ENCODE data around the gene DEFB112.

Gene DEFB112

GRCh38 chr6:50056242-50056641 lies 6.5 kb upstream of the DEFB112 start:
- no peak for DNase-seq
- WGBS (ENCODE audit: insufficient coverage) = no CpG with 5 or more reads among the region's 1 CpG
- Histone ChIP-seq H3K9me3 (ENCODE audit: control extremely low read depth in 1 of 5, control insufficient read depth in 4 of 5, insufficient read depth in 2 of 5, low read depth in 1 of 5, low read length in 4 of 5) (no peaks in the 10 kb centered on the region), H3K27me3 (replicated peaks in 2 of 5; ENCODE audit: control insufficient read depth in 4 of 5, insufficient read depth in 5 of 5, low read length in 4 of 5) (peaks cover 0 to 3% (median 0%) of the 10 kb centered on the region in 5 experiments), H3K4me1 (ENCODE audit: control extremely low read depth in 1 of 4, control insufficient read depth in 4 of 4, insufficient read depth in 4 of 4, low read length in 3 of 4) (no peaks in the 10 kb centered on the region), H3K4me3 (ENCODE audit: control insufficient read depth in 1 of 7, extremely low read depth in 1 of 7, insufficient read depth in 4 of 7, low read depth in 2 of 7, low read length in 6 of 7) (no peak overlapping the region), H3K27ac (ENCODE audit: insufficient read depth in 1 of 2, low read depth in 1 of 2, low read length in 2 of 2, poor library complexity in 1 of 2, severe bottlenecking in 2 of 2) (no peak overlapping the region), H3K36me3 (ENCODE audit: control insufficient read depth in 4 of 4, insufficient read depth in 4 of 4, low read length in 3 of 4) (no peaks in the 10 kb centered on the region)
- ChIA-PET CTCF (no interaction called here), POLR2A (no interaction called here)

DNA sequence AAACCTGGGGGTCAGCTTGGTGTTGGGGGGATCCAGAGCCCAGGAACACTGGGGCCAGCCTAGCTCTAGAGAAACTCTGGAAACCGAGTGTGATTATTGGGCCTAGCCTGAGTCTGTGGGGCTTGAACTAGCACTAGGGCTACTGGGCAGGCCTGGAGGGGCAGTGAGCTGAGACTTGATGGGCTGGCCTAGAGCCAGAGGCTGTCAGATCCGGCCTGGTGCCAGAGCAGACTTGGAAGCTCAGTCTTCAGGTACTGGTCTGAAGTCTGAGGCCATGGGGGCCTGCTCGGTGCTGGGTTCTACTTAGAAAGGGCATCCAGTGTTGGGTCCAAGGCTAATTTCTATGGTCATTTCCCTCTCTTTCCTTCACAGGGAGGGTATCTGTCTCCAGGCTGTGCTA lies 2.7 kb downstream of the DEFB112 start:
- no peaks in the 10 kb centered on the region for H3K27me3 ChIP-seq (replicated peaks in 2 of 5; ENCODE audit: control insufficient read depth in 4 of 5, insufficient read depth in 5 of 5, low read length in 4 of 5)
- ChIA-PET POLR2A (no interaction called here), CTCF (interaction anchor here (1.1 kb wide), 1 partner anchor 16 kb away, joined by 3 read pairs; no protein-coding TSS in a partner anchor)
- H3K36me3 ChIP-seq (ENCODE audit: control insufficient read depth in 4 of 4, insufficient read depth in 4 of 4, low read length in 3 of 4) = no peaks in the 10 kb centered on the region
- no peaks in the 10 kb centered on the region for H3K9me3 ChIP-seq (ENCODE audit: control extremely low read depth in 1 of 5, control insufficient read depth in 4 of 5, insufficient read depth in 2 of 5, low read depth in 1 of 5, low read length in 4 of 5)
- WGBS (ENCODE audit: insufficient coverage) = 100% methylated on average over 3 of the region's 3 CpGs
- H3K4me1 ChIP-seq (ENCODE audit: control extremely low read depth in 1 of 4, control insufficient read depth in 4 of 4, insufficient read depth in 4 of 4, low read length in 3 of 4) = no peaks in the 10 kb centered on the region
- no peak for DNase-seq
- no peak overlapping the region for H3K27ac ChIP-seq (ENCODE audit: insufficient read depth in 1 of 2, low read depth in 1 of 2, low read length in 2 of 2, poor library complexity in 1 of 2, severe bottlenecking in 2 of 2)
- H3K4me3 ChIP-seq (ENCODE audit: control insufficient read depth in 1 of 7, extremely low read depth in 1 of 7, insufficient read depth in 4 of 7, low read depth in 2 of 7, low read length in 6 of 7) = no peak overlapping the region

DNA sequence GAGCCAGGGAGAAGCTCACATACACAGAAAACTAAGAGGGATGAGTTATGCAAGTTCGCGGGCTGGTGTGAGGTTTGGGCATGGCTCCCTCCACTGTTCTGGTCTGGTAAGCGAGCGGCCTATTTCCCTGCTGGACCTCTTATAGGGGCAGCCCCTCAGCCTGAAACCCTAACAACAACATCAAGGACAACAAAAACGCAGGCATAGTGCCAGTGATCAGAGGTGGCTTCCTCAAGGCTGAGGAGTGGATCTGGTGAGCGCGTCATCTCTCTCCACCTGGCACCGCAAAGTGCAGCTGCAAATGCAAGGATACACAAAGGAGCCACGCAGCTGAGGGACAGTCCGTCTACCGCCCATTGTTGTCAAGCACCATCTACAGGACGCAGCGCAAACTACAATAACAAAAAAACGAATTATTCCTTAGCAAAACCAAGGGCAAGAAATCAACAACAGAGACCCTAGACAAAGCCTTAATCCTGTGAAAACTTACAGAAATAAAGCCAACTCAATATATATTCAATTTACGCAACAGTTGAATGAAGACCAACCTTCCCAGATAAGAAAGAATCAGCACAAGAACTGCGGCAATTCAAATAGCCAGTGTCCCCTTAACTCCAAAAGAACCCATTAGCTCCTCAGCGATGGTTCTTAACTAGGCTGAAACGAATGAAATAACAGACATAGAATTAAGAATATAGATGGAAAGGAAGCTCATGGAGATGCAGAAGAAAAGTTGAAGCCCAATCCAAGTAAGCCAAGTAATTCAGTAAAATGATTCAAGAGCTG lies 18.8 kb downstream of the DEFB112 start:
- H3K36me3 ChIP-seq (ENCODE audit: control insufficient read depth in 4 of 4, insufficient read depth in 4 of 4, low read length in 3 of 4) = no peaks in the 10 kb centered on the region
- ChIA-PET POLR2A (no interaction called here), CTCF (interaction anchor here (1.0 to 1.9 kb wide), 2 partner anchors 16 to 180 kb away, joined by 3 to 8 read pairs; no protein-coding TSS in a partner anchor)
- peaks cover 0 to 2% (median 0%) of the 10 kb centered on the region in 4 experiments for H3K4me1 ChIP-seq (ENCODE audit: control extremely low read depth in 1 of 4, control insufficient read depth in 4 of 4, insufficient read depth in 4 of 4, low read length in 3 of 4)
- 29% methylated on average over 11 of the region's 18 CpGs for WGBS (ENCODE audit: insufficient coverage)
- H3K27me3 ChIP-seq (replicated peaks in 2 of 5; ENCODE audit: control insufficient read depth in 4 of 5, insufficient read depth in 5 of 5, low read length in 4 of 5) = peaks cover 0 to 5% (median 0%) of the 10 kb centered on the region in 5 experiments
- H3K9me3 ChIP-seq (ENCODE audit: control extremely low read depth in 1 of 5, control insufficient read depth in 4 of 5, insufficient read depth in 2 of 5, low read depth in 1 of 5, low read length in 4 of 5) = no peaks in the 10 kb centered on the region
- DNase-seq = peak; percentile 17 to 58 (median 53)
- peak overlapping the region in 1 of 7 experiments; percentile 38 for H3K4me3 ChIP-seq (ENCODE audit: control insufficient read depth in 1 of 7, extremely low read depth in 1 of 7, insufficient read depth in 4 of 7, low read depth in 2 of 7, low read length in 6 of 7)
- H3K27ac ChIP-seq (ENCODE audit: insufficient read depth in 1 of 2, low read depth in 1 of 2, low read length in 2 of 2, poor library complexity in 1 of 2, severe bottlenecking in 2 of 2) = no peak overlapping the region

DNA sequence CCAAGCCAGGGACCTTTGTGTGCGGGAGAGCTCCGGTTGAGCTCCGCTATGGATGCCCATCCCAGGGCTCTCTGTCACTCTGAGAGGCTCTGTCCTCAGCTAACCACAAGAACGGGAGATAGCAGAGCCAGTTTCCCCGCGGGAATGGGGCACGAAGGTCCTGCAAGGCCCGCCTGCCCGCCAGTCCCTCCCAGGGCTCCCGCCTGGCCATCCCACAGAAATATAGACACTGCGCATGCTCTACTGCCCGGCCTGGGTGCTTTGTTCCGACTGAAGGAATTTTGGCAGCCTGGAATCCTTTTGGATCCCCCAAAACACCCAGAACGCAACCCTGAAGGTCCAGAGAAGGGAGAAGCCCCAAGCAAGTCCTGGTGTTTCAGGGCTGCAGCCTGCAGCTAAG lies 19.4 kb downstream of the DEFB112 start:
- Histone ChIP-seq H3K4me3 (ENCODE audit: control insufficient read depth in 1 of 7, extremely low read depth in 1 of 7, insufficient read depth in 4 of 7, low read depth in 2 of 7, low read length in 6 of 7) (no peak overlapping the region), H3K4me1 (ENCODE audit: control extremely low read depth in 1 of 4, control insufficient read depth in 4 of 4, insufficient read depth in 4 of 4, low read length in 3 of 4) (peaks cover 0 to 2% (median 0%) of the 10 kb centered on the region in 4 experiments), H3K27me3 (replicated peaks in 2 of 5; ENCODE audit: control insufficient read depth in 4 of 5, insufficient read depth in 5 of 5, low read length in 4 of 5) (peaks cover 0 to 5% (median 0%) of the 10 kb centered on the region in 5 experiments), H3K36me3 (ENCODE audit: control insufficient read depth in 4 of 4, insufficient read depth in 4 of 4, low read length in 3 of 4) (no peaks in the 10 kb centered on the region), H3K9me3 (ENCODE audit: control extremely low read depth in 1 of 5, control insufficient read depth in 4 of 5, insufficient read depth in 2 of 5, low read depth in 1 of 5, low read length in 4 of 5) (no peaks in the 10 kb centered on the region), H3K27ac (ENCODE audit: insufficient read depth in 1 of 2, low read depth in 1 of 2, low read length in 2 of 2, poor library complexity in 1 of 2, severe bottlenecking in 2 of 2) (no peak overlapping the region)
- CTCF ChIA-PET = interaction anchor here (1.9 kb wide), 1 partner anchor 179 kb away, joined by 8 read pairs; no protein-coding TSS in a partner anchor
- no peak for DNase-seq
- POLR2A ChIA-PET = no interaction called here
- 97% methylated on average over 12 of the region's 14 CpGs for WGBS (ENCODE audit: insufficient coverage)

GRCh38 chr6:50025258-50025657 lies 24.5 kb downstream of the DEFB112 start:
- ChIA-PET CTCF (no interaction called here), POLR2A (no interaction called here)
- Histone ChIP-seq H3K4me1 (ENCODE audit: control extremely low read depth in 1 of 4, control insufficient read depth in 4 of 4, insufficient read depth in 4 of 4, low read length in 3 of 4) (no peaks in the 10 kb centered on the region), H3K4me3 (ENCODE audit: control insufficient read depth in 1 of 7, extremely low read depth in 1 of 7, insufficient read depth in 4 of 7, low read depth in 2 of 7, low read length in 6 of 7) (no peak overlapping the region), H3K9me3 (ENCODE audit: control extremely low read depth in 1 of 5, control insufficient read depth in 4 of 5, insufficient read depth in 2 of 5, low read depth in 1 of 5, low read length in 4 of 5) (no peaks in the 10 kb centered on the region), H3K27ac (ENCODE audit: insufficient read depth in 1 of 2, low read depth in 1 of 2, low read length in 2 of 2, poor library complexity in 1 of 2, severe bottlenecking in 2 of 2) (no peak overlapping the region), H3K36me3 (ENCODE audit: control insufficient read depth in 4 of 4, insufficient read depth in 4 of 4, low read length in 3 of 4) (no peaks in the 10 kb centered on the region), H3K27me3 (replicated peaks in 2 of 5; ENCODE audit: control insufficient read depth in 4 of 5, insufficient read depth in 5 of 5, low read length in 4 of 5) (no peaks in the 10 kb centered on the region)
- 100% methylated on average over 4 of the region's 4 CpGs for WGBS (ENCODE audit: insufficient coverage)
- DNase-seq = no peak

DNA sequence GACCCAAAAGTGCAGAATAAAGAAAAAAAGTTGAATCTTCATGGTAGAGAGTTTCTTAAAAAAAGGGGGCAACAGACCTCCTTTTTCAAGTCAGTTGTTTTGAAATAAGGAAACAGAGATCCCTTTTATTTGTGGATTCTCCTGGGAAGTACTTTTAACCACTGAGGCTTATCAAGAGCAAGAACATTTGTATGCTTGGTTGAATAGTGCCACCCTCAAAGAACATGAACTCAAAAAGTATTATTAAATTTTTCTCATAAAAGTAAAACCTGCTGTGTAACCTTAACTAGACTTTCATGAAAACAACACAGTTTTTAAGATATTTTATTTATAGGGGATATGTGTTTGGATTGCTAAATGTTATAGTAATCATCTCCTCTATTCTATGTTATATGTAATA lies 27.8 kb downstream of the DEFB112 start, which contains the start of gene DEFB110:
DEFB110 (minus strand) TSS at position 101 of the 400 bp plus-strand sequence; CDS start at position 42, 59 bp downstream.
- ChIA-PET POLR2A (no interaction called here), CTCF (no interaction called here)
- DNase-seq = no peak
- Histone ChIP-seq H3K4me1 (ENCODE audit: control extremely low read depth in 1 of 4, control insufficient read depth in 4 of 4, insufficient read depth in 4 of 4, low read length in 3 of 4) (no peaks in the 10 kb centered on the region), H3K27ac (ENCODE audit: insufficient read depth in 1 of 2, low read depth in 1 of 2, low read length in 2 of 2, poor library complexity in 1 of 2, severe bottlenecking in 2 of 2) (no peak within 1 kb of the TSS), H3K27me3 (replicated peaks in 2 of 5; ENCODE audit: control insufficient read depth in 4 of 5, insufficient read depth in 5 of 5, low read length in 4 of 5) (no peaks in the 10 kb centered on the region), H3K4me3 (ENCODE audit: control insufficient read depth in 1 of 7, extremely low read depth in 1 of 7, insufficient read depth in 4 of 7, low read depth in 2 of 7, low read length in 6 of 7) (no peak within 1 kb of the TSS), H3K9me3 (ENCODE audit: control extremely low read depth in 1 of 5, control insufficient read depth in 4 of 5, insufficient read depth in 2 of 5, low read depth in 1 of 5, low read length in 4 of 5) (no peaks in the 10 kb centered on the region), H3K36me3 (ENCODE audit: control insufficient read depth in 4 of 4, insufficient read depth in 4 of 4, low read length in 3 of 4) (no peaks in the 10 kb centered on the region)

- H3K36me3 ChIP-seq (ENCODE audit: control insufficient read depth in 4 of 4, insufficient read depth in 4 of 4, low read length in 3 of 4) = no peaks in the 10 kb centered on the region
- 100% methylated on average over 1 of the region's 3 CpGs for WGBS (ENCODE audit: insufficient coverage)
- H3K27ac ChIP-seq (ENCODE audit: insufficient read depth in 1 of 2, low read depth in 1 of 2, low read length in 2 of 2, poor library complexity in 1 of 2, severe bottlenecking in 2 of 2) = no peak overlapping the region
- POLR2A ChIA-PET = no interaction called here
- CTCF ChIA-PET = no interaction called here
- H3K9me3 ChIP-seq (ENCODE audit: control extremely low read depth in 1 of 5, control insufficient read depth in 4 of 5, insufficient read depth in 2 of 5, low read depth in 1 of 5, low read length in 4 of 5) = no peaks in the 10 kb centered on the region
- H3K4me3 ChIP-seq (ENCODE audit: control insufficient read depth in 1 of 7, extremely low read depth in 1 of 7, insufficient read depth in 4 of 7, low read depth in 2 of 7, low read length in 6 of 7) = no peak overlapping the region
- DNase-seq = no peak
- H3K4me1 ChIP-seq (ENCODE audit: control extremely low read depth in 1 of 4, control insufficient read depth in 4 of 4, insufficient read depth in 4 of 4, low read length in 3 of 4) = no peaks in the 10 kb centered on the region
- H3K27me3 ChIP-seq (replicated peaks in 2 of 5; ENCODE audit: control insufficient read depth in 4 of 5, insufficient read depth in 5 of 5, low read length in 4 of 5) = no peaks in the 10 kb centered on the region
Measured at GRCh38 chr6:50007819-50008218, 41.9 kb downstream of the DEFB112 start.

Measured in common myeloid progenitor, CD34-positive (primary cell).